ENCODE measurements around the gene CD46.

CD46 gene

GRCh38 chr1:207823880-207824566 is 72.2 kb downstream of the CD46 start:
- in situ Hi-C loops (cut with HindIII; ENCODE audit: low pct_unique_long_range_greater_than_20kb, low sequenced_read_pairs) = no loop called here
- no peak for TF ChIP-seq JUND (IDR thresholded peaks at IDR 0.05; ENCODE audit: low read depth)
- peak; percentile 82 to 99 for DNase-seq (ENCODE audit: low read depth in 1 of 2, low spot score in 1 of 2)

GRCh38 chr1:207824691-207825408 is 73.0 kb downstream of the CD46 start:
- TF ChIP-seq JUND (IDR thresholded peaks at IDR 0.05; ENCODE audit: low read depth) = no peak
- in situ Hi-C loops (cut with HindIII; ENCODE audit: low pct_unique_long_range_greater_than_20kb, low sequenced_read_pairs) = no loop called here
- DNase-seq (ENCODE audit: low read depth in 1 of 2, low spot score in 1 of 2) = no peak

- in situ Hi-C loops (cut with HindIII; ENCODE audit: low pct_unique_long_range_greater_than_20kb, low sequenced_read_pairs) = no loop called here
- no peak for DNase-seq (ENCODE audit: low read depth in 1 of 2, low spot score in 1 of 2)
- TF ChIP-seq JUND (IDR thresholded peaks at IDR 0.05; ENCODE audit: low read depth) = no peak
These were observed 73.5 kb downstream of the CD46 start for GRCh38 chr1:207825409-207825695.

- peak in 1 of 2 experiments; percentile 39 for DNase-seq (ENCODE audit: low read depth in 1 of 2, low spot score in 1 of 2)
- no peak for TF ChIP-seq JUND (IDR thresholded peaks at IDR 0.05; ENCODE audit: low read depth)
These were observed 74.1 kb downstream of the CD46 start for GRCh38 chr1:207825719-207826556.

GRCh38 chr1:207826557-207827487 is 75.0 kb downstream of the CD46 start:
- DNase-seq (ENCODE audit: low read depth in 1 of 2, low spot score in 1 of 2) = peak in 1 of 2 experiments; percentile 72
- in situ Hi-C loops (cut with HindIII; ENCODE audit: low pct_unique_long_range_greater_than_20kb, low sequenced_read_pairs) = no loop called here
- no peak for TF ChIP-seq JUND (IDR thresholded peaks at IDR 0.05; ENCODE audit: low read depth)

More at GRCh38 chr1:207825719-207826556, 74.1 kb downstream of the CD46 start:
- in situ Hi-C loops (cut with HindIII; ENCODE audit: low pct_unique_long_range_greater_than_20kb, low sequenced_read_pairs) = no loop called here

- no peak for DNase-seq (ENCODE audit: low read depth in 1 of 2, low spot score in 1 of 2)
- no peak for TF ChIP-seq JUND (IDR thresholded peaks at IDR 0.05; ENCODE audit: low read depth)
- in situ Hi-C loops (cut with HindIII; ENCODE audit: low pct_unique_long_range_greater_than_20kb, low sequenced_read_pairs) = no loop called here
These were observed 75.6 kb downstream of the CD46 start for GRCh38 chr1:207827488-207827830.

GRCh38 chr1:207828046-207828445 is 76.2 kb downstream of the CD46 start:
- no peak for TF ChIP-seq JUND (IDR thresholded peaks at IDR 0.05; ENCODE audit: low read depth)
- in situ Hi-C loops (cut with HindIII; ENCODE audit: low pct_unique_long_range_greater_than_20kb, low sequenced_read_pairs) = no loop called here
- DNase-seq (ENCODE audit: low read depth in 1 of 2, low spot score in 1 of 2) = no peak

GRCh38 chr1:207828485-207829158 is 76.8 kb downstream of the CD46 start:
- in situ Hi-C loops (cut with HindIII; ENCODE audit: low pct_unique_long_range_greater_than_20kb, low sequenced_read_pairs) = no loop called here
- TF ChIP-seq JUND (IDR thresholded peaks at IDR 0.05; ENCODE audit: low read depth) = no peak
- peak; percentile 69 to 96 for DNase-seq (ENCODE audit: low read depth in 1 of 2, low spot score in 1 of 2)

GRCh38 chr1:207829576-207829975 is 77.7 kb downstream of the CD46 start:
- TF ChIP-seq JUND (IDR thresholded peaks at IDR 0.05; ENCODE audit: low read depth) = no peak
- in situ Hi-C loops (cut with HindIII; ENCODE audit: low pct_unique_long_range_greater_than_20kb, low sequenced_read_pairs) = no loop called here
- DNase-seq (ENCODE audit: low read depth in 1 of 2, low spot score in 1 of 2) = no peak

GRCh38 chr1:207830788-207831187 is 78.9 kb downstream of the CD46 start:
- no peak for TF ChIP-seq JUND (IDR thresholded peaks at IDR 0.05; ENCODE audit: low read depth)
- DNase-seq (ENCODE audit: low read depth in 1 of 2, low spot score in 1 of 2) = no peak
- in situ Hi-C loops (cut with HindIII; ENCODE audit: low pct_unique_long_range_greater_than_20kb, low sequenced_read_pairs) = no loop called here

- no peak for DNase-seq (ENCODE audit: low read depth in 1 of 2, low spot score in 1 of 2)
- no peak for TF ChIP-seq JUND (IDR thresholded peaks at IDR 0.05; ENCODE audit: low read depth)
- in situ Hi-C loops (cut with HindIII; ENCODE audit: low pct_unique_long_range_greater_than_20kb, low sequenced_read_pairs) = no loop called here
These were observed 79.9 kb downstream of the CD46 start for GRCh38 chr1:207831517-207832327.
